Measurements from ENCODE around the gene RPL28.

DNA sequence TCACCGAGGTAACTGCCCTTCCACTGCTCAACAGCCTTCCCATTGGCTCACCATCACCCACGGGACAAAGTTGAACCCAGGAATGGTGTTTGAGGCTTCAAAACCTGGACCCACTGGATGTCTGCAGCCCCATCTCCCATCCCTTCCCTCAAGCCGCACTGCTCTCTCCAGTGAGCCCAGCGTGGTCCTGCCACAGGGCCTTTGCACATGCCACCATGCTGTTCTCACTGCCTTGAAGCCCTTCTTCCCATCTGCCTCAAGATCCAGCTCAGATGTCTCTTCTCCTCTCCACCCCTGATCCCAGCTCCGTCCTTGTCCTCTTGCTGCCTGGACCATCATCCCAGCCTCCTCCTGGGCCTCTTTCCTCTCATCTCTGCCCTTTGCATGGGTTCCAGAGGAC, 53.3 kb downstream of the RPL28 start:
- TF ChIP-seq GATA3 (IDR thresholded peaks at IDR 0.05; ENCODE audit: low read depth, low read length), result no peak
- TF ChIP-seq GATA2 (IDR thresholded peaks at IDR 0.05; ENCODE audit: low read depth, low read length), result no peak
